ENCODE data around the gene PSMG4.

- no peak for TF ChIP-seq EZH2 (IDR thresholded peaks at IDR 0.05; ENCODE audit: borderline replicate concordance, low read depth, low read length, severe bottlenecking)
- TF ChIP-seq CTCF (IDR thresholded peaks at IDR 0.05; ENCODE audit: extremely low read depth in 1 of 2, insufficient read depth in 1 of 2, low read depth in 1 of 2, low read length in 2 of 2): no peak
- no peak for TF ChIP-seq MYC (IDR thresholded peaks at IDR 0.05; ENCODE audit: low read depth, low read length)
- no peak for TF ChIP-seq POLR2A (IDR thresholded peaks at IDR 0.05; ENCODE audit: low read depth, low read length)
- TF ChIP-seq JUN (IDR thresholded peaks at IDR 0.05; ENCODE audit: borderline replicate concordance, insufficient read depth, insufficient read length, low read depth): no peak
- peak; percentile 23 for TF ChIP-seq POLR2AphosphoS5 (IDR thresholded peaks at IDR 0.05; ENCODE audit: insufficient read depth, low read depth, low read length)
- no peak for TF ChIP-seq FOS (IDR thresholded peaks at IDR 0.05; ENCODE audit: borderline replicate concordance, insufficient read depth, low read length)
- TF ChIP-seq GATA2 (IDR thresholded peaks at IDR 0.05; ENCODE audit: insufficient read depth, insufficient read length, low read depth, low read length): no peak
Observed at GRCh38 chr6:3259491-3259958, 778 bp downstream of the PSMG4 start.
